B cell (primary cell): Measurements from ENCODE around the gene PISD.

ENCODE experiments used
- EZH2 ChIP-seq: IDR thresholded peaks from 2 replicates; pipeline ENCODE4 v1.6.1; 2012; ENCODE audit warnings: borderline replicate concordance, low read depth, mild to moderate bottlenecking, moderate library complexity, low read length; ENCODE audit not compliant: insufficient read depth, poor library complexity, severe bottlenecking
- TF ChIP-seq, protein P1 (sequence below): fragments of 200-600 bp; IDR thresholded peaks from one replicate; pipeline ENCODE4 v1.8.0; 2022; ENCODE audit warnings: antibody characterized with exemption, mild to moderate bottlenecking

DNA sequence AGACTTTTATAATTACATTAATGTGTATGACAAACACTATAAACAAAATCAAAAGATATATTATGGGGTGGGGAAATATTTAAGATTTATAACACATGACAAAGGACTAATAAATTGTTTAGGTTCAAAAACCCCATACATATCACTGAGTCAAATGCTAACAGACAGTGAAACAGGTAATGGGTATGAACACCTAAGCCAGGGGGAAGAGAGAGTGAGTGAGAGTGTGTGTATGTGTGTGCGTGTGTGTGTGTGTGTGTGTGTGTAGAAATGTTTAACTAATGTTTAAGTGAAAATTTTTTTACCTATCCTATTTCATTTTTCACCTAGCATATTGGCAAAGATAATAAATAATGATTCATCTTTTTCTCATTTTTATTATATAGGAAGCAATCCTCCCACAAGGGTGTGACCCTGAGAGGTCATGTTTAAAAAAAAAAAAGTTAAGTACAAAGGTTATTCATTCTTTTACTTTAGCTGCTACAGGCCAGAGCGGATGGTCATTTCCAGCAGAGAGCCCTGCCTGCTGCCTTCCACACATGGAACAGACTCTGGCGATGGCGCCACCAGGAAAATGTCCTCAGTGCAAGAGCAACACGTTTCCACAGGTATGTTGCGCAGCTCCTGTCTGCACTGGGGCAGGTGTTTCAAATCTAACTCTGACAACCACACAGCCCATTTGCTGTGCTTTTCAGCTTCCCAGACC lies 72.9 kb downstream of the PISD start:
- TF ChIP-seq, protein P1, sequence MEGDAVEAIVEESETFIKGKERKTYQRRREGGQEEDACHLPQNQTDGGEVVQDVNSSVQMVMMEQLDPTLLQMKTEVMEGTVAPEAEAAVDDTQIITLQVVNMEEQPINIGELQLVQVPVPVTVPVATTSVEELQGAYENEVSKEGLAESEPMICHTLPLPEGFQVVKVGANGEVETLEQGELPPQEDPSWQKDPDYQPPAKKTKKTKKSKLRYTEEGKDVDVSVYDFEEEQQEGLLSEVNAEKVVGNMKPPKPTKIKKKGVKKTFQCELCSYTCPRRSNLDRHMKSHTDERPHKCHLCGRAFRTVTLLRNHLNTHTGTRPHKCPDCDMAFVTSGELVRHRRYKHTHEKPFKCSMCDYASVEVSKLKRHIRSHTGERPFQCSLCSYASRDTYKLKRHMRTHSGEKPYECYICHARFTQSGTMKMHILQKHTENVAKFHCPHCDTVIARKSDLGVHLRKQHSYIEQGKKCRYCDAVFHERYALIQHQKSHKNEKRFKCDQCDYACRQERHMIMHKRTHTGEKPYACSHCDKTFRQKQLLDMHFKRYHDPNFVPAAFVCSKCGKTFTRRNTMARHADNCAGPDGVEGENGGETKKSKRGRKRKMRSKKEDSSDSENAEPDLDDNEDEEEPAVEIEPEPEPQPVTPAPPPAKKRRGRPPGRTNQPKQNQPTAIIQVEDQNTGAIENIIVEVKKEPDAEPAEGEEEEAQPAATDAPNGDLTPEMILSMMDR, result no peak
- no peak for TF ChIP-seq EZH2
